Right renal cortex interstitium (tissue), 3 donors: ENCODE data around the gene CYP3A4. TPM values are rescaled to one million over a fixed set of nuclear protein-coding genes. Genes with fewer than 3 reads are reported as not detected.
"Not testable (repeated sequence)": the region's sequence is repeated elsewhere in the genome, so short reads cannot be mapped to it uniquely, and the experiment has no call there.

Experiments
- DNase-seq, 3 donors: peaks; one replicate each; pipeline ENCODE4 v3.0.0-alpha.2; 2013; ENCODE audit warnings: low read depth in 3 of 3, low spot score in 2 of 3
- polyA plus RNA-seq, 3 donors: library from polyadenylated mRNA; unstranded; fragments of 120-200 nt; gene quantifications; one replicate each; pipeline ENCODE4 v1.2.1, GENCODE V29; 2013; ENCODE audit not compliant: insufficient read length in 3 of 3

The CYP3A4 gene
- under 1 TPM; 0.06 to 0.22 (median 0.20) TPM for polyA plus RNA-seq

DNA sequence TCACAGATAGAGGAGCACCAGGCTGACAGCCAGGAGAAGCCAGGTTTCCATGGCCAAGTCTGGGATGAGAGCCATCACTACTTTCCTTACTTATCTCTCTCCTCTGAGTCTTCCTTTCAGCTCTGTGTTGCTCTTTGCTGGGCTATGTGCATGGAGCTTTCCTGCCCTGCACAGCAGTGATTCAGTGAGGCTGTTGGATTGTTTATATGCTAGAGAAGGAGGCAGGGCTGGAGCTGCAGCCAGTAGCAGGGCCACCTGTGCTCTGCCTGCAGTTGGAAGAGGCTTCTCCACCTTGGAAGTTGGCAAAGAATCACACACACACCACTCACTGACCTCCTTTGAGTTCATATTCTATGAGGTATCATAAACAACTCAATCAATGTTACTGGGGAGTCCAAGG lies at the start of gene CYP3A4:
TSS of gene CYP3A4 (minus strand) at position 178 of the 400 bp plus-strand sequence. CDS start at position 75, 103 bp downstream.
- DNase-seq: no peak

DNA sequence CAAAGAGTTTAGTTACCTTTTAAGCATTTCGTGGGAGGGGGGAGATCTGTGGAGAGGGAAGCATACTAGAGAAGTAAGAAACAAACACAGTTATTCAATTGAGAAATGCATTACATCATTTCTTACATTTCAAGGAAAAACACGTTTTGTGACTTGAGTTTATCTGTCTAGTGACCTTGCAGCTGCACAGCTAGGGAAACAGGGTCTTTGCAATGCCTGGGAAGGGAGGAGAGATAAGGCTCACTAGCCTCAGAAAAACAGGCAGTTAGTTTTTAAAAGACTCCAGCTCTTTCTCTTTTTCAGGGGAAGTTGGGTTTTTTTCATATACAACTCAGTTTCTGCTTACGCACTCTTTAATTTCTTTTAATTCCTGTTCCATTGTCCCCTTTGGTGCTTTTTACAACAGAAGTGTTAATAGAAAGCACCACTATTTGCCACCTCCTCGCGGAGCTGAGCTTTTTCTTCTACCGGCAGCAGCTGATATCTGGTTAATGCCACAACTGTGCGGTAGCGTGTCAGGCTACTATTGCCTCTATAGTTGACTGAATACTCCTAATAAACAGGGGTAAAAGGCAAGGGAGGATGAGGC lies 49.4 kb upstream of the CYP3A4 start:
- no peak for DNase-seq

DNA sequence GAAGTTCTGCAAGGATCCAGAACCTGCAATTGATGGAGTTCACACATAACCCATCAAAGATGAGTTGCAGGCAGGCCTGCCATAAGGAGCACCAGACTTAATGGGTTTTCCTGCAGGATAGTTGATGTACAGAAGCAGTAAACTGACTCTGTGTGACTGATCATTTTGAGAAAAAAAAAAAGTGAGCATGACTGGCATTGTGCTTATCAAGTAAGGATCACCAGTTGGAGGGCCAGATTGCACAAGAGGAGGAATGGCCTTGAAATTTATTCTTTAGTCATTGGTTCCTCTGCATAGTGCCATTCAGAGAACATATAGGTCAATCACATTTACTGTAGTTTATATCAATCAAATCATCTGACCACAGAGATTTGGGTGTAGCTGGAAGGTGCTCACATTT lies 47.6 kb upstream of the CYP3A4 start:
- no peak for DNase-seq

DNA sequence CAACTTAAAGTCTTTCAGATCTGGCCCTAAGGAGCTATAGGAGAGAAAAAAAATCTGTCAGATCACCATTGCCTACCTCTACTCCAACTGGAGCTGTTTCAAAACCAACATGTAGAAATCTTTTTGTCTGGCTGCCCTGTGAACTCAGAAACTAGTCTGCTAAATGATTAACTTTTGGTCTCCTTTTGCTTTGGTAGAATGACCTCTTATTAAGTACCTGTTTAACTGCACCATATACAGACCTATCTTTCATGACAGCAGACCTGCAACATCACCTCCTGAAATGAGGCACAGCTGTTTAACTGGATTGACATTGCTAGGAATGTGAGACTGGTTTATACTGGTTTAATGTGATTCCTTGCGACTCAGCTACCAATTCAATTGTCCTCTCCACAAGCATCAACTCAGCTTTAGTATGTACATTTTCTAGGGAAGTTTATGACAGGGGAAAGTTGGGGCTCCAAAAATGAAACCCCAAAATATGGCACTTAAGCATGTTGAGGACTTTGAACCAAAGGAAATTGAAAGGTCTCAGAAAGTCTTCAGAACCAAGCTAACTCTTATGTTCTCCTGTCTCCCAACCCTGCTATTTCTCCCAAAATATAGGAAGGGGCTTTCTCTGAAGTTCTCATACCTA lies 45.7 kb upstream of the CYP3A4 start:
- peak; percentile 2 to 6 (median 3) for DNase-seq

DNA sequence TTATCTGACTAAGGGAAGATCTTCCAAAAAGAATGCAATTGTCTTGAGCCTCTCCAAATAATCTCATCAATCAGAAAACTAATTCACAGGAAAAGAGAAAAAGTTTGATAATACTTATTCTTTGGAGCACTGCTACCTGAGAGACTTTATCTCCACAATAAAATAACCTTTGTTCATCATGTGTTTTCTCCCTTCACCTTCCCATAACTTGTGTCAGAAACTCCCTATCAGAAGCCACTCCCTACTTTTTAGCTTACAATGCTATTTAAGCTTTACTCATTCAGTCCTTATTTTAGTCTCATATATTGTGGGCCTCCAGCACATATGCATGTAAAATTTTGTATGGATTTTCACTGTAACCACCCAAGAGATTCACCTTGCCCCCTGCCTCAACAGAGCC lies 44.8 kb upstream of the CYP3A4 start:
- DNase-seq: no peak

DNA sequence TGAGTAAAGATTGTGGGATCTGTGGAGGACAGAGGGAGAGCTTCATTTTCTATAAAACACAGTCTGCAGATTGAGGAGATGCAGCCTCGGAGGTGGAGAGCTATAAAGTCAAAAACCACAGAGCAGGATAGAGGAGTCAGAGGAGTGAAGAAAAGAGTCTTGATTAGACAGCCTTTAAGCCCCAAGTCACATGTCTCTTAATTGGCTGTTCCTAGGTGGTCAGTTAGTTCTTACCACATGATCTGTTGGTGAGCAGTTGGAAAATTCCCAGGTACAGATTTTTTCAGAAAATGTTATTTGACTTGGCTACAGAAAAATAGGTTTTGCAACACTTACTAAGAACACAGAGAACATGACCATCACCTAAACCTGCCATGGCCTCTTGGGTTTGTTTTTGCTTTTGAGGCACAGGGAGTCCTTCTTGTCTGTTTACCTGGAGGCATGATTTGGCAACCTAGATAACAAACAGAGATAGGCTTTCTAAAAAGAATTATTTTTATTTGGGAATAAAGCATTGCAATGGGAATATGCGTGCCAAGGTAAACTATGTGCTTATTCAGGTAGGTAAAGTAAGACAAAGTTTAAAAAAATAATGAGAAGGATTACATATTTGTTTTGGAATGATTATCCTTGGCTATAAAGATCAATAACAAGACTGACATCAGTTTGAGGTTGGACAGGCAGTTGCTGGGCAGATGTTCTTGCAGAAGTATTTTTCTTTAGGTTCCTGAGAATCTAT lies 43.2 kb upstream of the CYP3A4 start:
- DNase-seq: no peak

DNA sequence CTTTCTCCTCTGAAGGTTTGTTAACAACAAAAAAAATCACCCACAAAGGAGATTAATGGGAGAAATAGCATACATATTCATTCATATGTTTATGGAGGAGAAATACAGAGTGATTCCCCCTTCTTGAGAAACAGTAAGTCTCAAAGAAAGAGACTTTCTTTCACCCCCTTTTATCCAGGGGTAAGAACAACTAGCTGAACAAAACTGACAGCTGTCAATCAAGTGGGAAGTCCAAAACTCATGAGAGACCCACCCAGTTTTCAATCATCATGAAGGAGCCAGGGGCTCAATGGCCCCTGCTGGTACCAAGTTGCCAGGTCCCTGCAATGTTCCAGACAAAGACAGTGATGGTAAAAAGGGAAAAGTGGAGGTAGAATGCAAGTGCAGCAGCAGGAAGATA lies 41.9 kb upstream of the CYP3A4 start:
- no peak for DNase-seq

DNA sequence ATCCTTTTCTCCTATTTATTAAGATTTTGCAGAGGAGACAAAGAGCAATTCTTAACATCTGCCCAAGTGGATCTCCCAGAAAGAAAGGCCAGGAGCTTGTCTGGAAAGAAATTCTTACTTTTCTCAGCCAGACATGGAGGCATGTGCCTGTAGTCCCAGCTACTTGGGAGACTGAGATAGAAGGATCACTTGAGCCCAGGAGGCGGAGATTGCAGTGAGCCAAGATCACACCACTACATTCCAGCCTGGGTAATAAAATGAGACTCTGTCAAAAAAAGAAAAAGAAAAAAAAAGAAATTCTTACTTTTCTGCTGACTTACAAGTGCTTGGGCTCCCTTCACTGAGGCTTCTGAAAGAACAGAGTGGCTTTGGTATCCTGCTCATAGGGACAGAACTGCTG lies 41.5 kb upstream of the CYP3A4 start:
- no peak for DNase-seq

DNA sequence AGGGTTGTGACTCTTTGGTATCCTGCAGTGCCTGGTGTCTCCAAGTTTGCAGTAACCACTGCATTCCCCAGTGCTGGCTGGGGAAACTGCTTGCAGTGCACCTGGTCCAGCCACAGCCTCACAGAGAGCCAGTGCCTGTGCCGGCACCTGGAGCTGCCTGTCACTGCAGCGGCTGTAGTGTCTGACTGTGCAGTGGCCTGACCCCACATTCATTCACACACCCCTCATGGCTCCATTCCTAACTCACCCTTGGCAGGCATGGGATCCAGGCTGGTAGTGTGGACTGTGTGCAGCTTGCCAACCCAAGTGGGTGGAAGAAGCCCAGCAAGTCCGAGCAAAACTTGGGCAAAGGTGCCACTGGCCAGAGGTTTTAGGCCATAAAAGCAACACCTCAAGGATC lies 40.1 kb upstream of the CYP3A4 start:
- DNase-seq: no peak

DNA sequence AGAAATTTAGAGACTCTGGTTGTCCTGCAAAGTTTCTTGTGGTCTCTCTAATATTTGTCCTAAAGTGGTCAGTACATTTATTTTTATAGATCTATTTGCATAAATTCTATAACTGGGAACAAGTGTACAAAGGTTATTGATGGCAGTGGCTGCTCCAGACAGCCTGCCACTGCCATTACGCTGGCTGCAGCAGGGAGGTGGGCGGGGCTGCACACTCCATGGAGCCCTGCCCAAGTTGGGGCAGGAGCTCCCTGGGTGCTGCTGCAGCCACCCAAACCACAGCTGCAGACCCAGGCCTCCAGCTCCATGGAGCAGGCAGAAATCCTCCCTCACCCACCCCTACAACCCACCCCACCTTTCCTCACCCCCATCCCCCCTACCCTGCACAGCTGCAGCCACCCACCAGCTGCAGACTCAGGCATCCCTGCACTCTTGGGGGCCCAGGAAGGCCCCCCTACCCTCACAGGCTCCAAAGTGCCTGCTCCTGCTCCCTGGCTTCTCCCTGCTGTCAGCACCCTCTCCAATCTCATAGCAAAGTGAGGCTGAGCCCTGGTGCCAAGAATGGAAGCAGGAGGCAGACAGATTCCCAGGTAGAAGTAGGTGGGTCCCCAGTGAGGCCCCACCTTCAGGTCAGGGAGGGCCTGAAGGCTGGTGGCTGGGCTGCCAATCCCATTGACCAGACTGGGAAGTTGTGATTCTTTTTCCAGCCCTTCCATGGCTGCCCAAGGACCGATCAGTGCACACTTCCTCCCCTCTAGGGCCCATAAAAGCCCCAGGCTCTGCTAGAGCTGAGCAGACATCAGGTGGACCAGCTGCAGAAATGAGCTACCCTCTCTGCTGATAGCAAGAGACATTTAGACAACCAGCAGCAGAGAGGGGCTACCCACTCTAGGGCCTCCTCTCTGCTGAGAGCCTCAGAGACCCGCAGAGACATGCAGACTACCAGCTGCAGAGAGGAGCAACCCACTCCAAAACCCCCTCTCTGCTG lies 39.0 kb upstream of the CYP3A4 start:
- DNase-seq: no peak

DNA sequence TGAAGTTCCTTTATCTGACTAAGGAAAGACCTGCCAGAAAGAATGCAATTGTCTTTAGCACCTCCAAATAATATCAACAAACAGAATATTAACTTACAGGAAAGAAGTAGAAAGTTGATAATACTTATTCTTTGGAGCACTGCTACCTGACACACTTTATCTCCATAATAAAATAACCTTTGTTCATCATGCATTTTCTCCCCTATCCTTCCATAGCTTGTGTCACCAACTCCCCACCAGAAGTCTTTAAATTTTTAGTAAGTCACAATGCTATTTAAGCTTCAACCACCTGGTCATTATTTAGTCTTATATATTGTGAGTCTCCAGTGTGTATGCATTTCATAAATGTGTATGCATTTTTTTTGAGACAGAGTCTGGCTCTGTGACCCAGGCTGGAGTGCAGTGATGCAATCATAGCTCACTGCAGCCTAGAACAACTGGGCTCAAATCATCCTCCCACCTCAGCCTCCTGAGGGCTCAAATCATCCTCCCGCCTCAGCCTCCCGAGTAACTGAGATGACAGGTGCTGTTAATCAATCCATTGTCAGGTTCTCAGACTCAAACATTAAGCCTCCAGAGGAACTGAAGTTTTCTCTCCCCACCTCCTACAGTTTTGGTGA lies 36.5 kb upstream of the CYP3A4 start:
- no peak for DNase-seq

DNA sequence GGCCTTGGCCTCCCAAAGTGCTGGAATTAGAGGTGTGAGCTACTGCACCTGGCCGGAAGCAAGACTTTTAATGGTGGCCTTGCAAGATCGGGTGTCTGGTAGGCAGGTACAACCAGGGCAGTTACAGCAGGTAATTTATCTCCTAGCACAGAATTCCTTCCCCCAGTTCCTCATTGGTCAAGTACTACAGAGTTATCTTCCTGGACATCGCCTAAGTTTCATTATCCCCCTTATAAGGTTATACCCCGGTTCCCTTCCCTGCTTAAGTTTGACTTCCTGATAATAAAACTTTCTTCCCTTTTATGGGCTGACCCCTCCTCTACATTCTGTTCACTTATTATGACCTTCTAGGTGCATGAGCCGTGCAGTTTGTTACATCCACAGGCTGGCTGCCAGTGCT lies 24.8 kb upstream of the CYP3A4 start:
- no peak for DNase-seq

DNA sequence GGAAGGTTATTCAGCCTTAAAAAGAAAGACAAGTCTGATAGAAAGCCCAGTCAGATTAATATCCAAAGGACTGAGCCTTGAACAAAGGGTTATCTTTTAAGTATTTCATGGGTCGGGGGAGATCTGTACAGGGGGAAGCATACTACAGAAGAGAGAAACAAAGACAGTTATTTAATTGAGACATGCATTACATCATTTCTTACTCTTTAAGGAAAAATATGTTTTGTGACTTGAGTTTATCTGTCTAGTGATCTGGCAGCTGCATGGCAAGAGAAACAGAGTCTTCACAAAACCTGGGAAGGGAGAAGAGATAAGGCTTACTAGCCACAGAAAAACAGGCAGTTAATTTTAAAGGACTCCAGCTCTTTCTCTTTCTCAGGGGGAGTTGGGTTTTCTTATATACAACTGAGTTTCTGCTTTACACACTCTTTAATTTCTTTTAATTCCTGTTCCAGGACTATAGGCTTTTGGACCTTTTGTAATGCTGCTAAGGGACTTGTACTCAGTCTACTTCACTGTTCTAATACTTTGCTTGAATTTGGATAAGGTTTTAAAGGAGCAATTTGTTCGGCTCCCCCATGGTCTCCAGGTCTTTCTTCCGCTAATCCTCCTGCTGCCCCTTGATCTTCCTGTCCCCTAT lies 23.0 kb upstream of the CYP3A4 start:
- DNase-seq: no peak

DNA sequence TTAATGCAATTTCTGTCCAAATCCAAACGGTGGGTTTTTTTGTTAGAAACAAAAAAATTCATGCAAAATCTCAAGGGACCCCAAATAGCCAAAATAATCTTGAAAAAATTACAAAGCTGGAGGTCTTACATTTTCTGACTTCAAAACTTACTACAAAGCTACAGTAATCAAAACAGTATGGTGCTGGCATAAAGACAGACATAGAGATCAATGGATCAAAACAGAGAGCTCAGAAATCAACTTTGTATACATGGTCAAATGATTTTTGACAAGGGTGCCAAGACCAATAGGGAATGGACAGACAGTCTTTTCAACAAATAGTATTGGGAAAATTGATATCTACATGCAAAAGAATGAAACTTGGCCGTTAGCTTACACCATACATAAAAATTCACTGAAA lies 21.7 kb upstream of the CYP3A4 start:
- DNase-seq: no peak

DNA sequence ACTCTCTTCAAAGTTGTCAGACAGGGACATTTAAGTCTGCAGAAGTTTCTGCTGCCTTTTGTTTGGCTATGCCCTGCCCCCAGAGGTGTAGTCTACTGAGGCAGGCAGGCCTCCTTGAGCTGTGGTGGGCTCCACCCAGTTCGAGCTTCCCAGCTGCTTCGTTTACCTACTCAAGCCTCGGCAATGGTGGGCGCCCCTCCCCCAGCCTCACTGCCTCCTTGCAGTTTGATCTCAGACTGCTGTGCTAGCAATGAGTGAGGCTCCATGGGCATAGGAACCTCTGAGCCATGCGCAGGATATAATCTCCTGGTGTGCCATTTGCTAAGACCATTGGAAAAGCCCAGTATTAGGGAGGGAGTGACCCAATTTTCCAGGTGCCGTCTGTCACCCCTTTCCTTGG lies 19.1 kb upstream of the CYP3A4 start:
- not testable (repeated sequence) for DNase-seq

DNA sequence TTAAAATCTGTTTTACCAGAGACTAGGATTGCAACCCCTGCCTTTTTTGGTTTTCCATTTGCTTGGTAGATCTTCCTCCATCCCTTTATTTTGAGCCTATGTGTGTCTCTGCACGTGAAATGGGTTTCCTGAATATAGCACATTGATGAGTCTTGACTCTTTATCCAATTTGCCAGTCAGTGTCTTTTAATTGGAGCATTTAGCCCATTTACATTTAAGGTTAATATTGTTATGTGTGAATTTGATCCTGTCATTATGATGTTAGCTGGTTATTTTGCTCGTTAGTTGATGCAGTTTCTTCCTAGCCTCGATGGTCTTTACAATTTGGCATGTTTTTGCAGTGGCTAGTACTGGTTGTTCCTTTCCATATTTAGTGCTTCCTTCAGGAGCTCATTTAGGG lies 17.4 kb upstream of the CYP3A4 start:
- DNase-seq: not testable (repeated sequence)

DNA sequence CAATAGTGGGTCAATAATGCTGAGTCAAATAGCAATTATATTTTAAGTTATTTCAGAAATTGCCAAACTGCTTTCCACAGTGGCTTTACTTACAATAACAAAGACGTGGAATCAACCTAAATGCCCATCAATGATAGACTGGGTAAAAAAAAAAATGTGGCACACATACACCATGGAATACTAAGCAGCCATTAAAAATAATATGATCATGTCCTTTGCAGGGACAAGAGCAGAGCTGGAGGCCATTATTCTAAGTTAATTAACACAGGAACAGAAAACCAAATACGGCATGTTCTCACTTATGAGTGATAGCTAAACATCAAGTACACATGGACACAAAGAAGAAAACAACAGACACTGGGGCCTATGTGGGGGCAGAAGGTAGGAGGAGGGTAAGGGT lies 15.0 kb upstream of the CYP3A4 start:
- no peak for DNase-seq

DNA sequence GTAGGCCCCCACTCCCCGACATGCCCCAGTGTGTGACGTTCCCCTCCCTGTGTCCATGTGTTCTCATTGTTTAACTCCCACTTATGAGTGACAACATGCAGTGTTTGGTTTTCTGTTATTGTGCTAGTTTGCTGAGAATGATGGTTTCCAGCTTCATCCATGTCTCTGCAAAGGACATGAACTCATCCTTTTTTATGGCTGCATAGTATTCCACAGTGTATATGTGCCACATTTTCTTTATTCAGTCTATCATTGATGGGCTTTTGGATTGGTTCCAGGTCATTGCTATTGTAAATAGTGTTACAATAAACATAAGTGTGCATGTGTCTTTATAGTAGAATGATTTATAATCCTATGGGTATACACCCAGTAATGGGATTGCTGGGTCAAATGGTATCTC lies 11.9 kb upstream of the CYP3A4 start:
- not testable (repeated sequence) for DNase-seq

DNA sequence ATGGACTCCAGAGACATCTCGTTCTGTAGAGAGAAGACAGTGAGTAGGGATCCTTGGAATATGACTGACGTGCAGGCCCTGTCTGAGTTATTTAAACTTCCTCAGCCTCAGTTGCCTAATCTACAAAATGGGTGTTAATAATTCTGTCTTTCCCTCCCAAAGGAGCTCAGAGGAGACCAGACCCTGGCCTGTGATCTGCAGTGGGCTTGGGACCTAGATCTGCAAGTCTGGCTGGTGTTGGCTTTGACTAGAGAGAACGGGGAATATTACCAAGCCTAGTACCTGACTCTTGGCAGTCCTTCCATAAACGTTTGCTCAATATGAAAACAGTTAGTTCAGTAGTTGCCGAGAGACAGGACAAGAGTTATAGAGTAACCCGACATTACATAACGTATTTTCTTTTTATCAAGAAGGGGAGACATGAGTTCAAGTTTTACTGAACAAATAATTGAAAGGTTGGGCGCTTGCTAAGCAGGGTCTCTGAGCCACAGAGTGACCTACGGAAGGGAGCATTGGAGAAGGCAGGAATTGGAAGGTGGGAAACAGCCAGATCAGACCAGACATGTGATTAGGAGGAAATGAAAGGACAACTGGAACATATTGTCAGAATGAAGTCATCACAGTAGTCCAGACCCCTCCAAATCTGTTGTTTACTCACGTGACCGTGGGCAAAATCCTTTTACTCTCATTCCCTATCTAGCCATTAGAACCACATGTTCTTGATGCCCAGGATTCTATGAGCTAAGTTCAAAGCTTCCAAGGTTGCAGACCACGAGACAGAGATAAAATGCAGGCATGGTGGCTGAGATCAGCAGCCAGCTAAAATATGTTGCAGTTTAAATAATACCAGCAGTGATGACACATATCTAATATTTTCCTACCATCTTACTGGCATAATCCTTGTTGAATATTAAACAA lies 10.9 kb upstream of the CYP3A4 start:
- no peak for DNase-seq
